Lower leg skin (tissue), 3 donors: ENCODE measurements around the gene DOC2A.

ENCODE experiments used
- POLR2A ChIP-seq, 2 donors: fragments of 450-650 bp; IDR thresholded peaks; one replicate each; pipeline ENCODE4 v1.6.1; 2016 to 2017; ENCODE audit warnings: antibody characterized with exemption in 2 of 2, mild to moderate bottlenecking in 1 of 2, moderate library complexity in 1 of 2
- TF ChIP-seq, protein P1 (sequence below), 3 donors: fragments of 450-650 bp; IDR thresholded peaks; one replicate each; pipeline ENCODE4 v1.5.1; 2016; ENCODE audit warnings: antibody characterized with exemption in 3 of 3, mild to moderate bottlenecking in 3 of 3, moderate library complexity in 2 of 3

GRCh38 chr16:30032083-30032819 lies 21.4 kb upstream of the DOC2A start:
- TF ChIP-seq, protein P1, sequence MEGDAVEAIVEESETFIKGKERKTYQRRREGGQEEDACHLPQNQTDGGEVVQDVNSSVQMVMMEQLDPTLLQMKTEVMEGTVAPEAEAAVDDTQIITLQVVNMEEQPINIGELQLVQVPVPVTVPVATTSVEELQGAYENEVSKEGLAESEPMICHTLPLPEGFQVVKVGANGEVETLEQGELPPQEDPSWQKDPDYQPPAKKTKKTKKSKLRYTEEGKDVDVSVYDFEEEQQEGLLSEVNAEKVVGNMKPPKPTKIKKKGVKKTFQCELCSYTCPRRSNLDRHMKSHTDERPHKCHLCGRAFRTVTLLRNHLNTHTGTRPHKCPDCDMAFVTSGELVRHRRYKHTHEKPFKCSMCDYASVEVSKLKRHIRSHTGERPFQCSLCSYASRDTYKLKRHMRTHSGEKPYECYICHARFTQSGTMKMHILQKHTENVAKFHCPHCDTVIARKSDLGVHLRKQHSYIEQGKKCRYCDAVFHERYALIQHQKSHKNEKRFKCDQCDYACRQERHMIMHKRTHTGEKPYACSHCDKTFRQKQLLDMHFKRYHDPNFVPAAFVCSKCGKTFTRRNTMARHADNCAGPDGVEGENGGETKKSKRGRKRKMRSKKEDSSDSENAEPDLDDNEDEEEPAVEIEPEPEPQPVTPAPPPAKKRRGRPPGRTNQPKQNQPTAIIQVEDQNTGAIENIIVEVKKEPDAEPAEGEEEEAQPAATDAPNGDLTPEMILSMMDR (IDR thresholded peaks at IDR 0.05) = no peak
- TF ChIP-seq POLR2A (IDR thresholded peaks at IDR 0.05) = no peak
